GM18519 (cell line): ENCODE results near the gene RNF180.

Experiments used
- ATAC-seq: cut with Tn5 transposase; IDR thresholded peaks from one replicate; pipeline ENCODE4 v1.9.1; 2021; ENCODE audit warnings: mild to moderate bottlenecking, moderate library complexity; ENCODE audit not compliant: unreplicated experiment, low FRiP score

RNF180 gene

GRCh38 chr5:64165500-64166200 is at the start of gene RNF180:
RNF180 (plus strand) TSS chr5:64165843; CDS start chr5:64200808, 34,965 bp downstream.
- no peak for ATAC-seq

GRCh38 chr5:64125521-64125920 is 40.1 kb upstream of the RNF180 start:
- ATAC-seq, result no peak

GRCh38 chr5:64126202-64126741 is 39.4 kb upstream of the RNF180 start:
- no peak for ATAC-seq

GRCh38 chr5:64140018-64140417 is 25.6 kb upstream of the RNF180 start:
- ATAC-seq, result no peak

GRCh38 chr5:64144425-64145215 is 21.0 kb upstream of the RNF180 start:
- ATAC-seq, result no peak

GRCh38 chr5:64145216-64145895 is 20.3 kb upstream of the RNF180 start:
- no peak for ATAC-seq

- ATAC-seq, result no peak
These were observed 18.3 kb upstream of the RNF180 start for GRCh38 chr5:64147379-64147778.

- peak; percentile 49 for ATAC-seq
These were observed 17.7 kb upstream of the RNF180 start for GRCh38 chr5:64147849-64148441.

- no peak for ATAC-seq
These were observed 16.4 kb upstream of the RNF180 start for GRCh38 chr5:64149268-64149667.

- no peak for ATAC-seq
These were observed 15.7 kb upstream of the RNF180 start for GRCh38 chr5:64149857-64150521.

- no peak for ATAC-seq
These were observed 9.4 kb upstream of the RNF180 start for GRCh38 chr5:64156261-64156660.

GRCh38 chr5:64158827-64159226 is 6.8 kb upstream of the RNF180 start:
- no peak for ATAC-seq

- no peak for ATAC-seq
These were observed 5.4 kb upstream of the RNF180 start for GRCh38 chr5:64160201-64160600.

GRCh38 chr5:64161420-64161819 is 4.2 kb upstream of the RNF180 start:
- ATAC-seq, result peak; percentile 58

GRCh38 chr5:64163135-64163534 is 2.5 kb upstream of the RNF180 start:
- no peak for ATAC-seq

GRCh38 chr5:64163746-64164145 is 1.9 kb upstream of the RNF180 start:
- no peak for ATAC-seq

- no peak for ATAC-seq
These were observed 1.5 kb upstream of the RNF180 start for GRCh38 chr5:64164166-64164565.

GRCh38 chr5:64165160-64165499 is 513 bp upstream of the RNF180 start:
- no peak for ATAC-seq

GRCh38 chr5:64166201-64166959 is 737 bp downstream of the RNF180 start:
- ATAC-seq, result no peak

GRCh38 chr5:64176301-64176700 is 10.7 kb downstream of the RNF180 start:
- no peak for ATAC-seq
